K562 (cell line): ENCODE results near the gene TP53I3. TPM values are rescaled to one million over a fixed set of nuclear protein-coding genes. Genes with fewer than 3 reads are reported as not detected.

Experiments used
- AFF1 ChIP-seq, 2 experiments: fragments of 450-650 bp; IDR thresholded peaks; 2 replicates each; pipeline ENCODE4 v1.6.1; 2018; ENCODE audit warnings: mild to moderate bottlenecking in 2 of 2, low read depth in 1 of 2; ENCODE audit not compliant: partially characterized antibody in 2 of 2
- ARID3B ChIP-seq: fragments of 250-450 bp; sonication (Bioruptor Pico); IDR thresholded peaks from 2 replicates; pipeline ENCODE4 v1.4.0; 2020; ENCODE audit warnings: borderline replicate concordance
- CAMTA2 ChIP-seq: fragments of 250-450 bp; sonication (Bioruptor Pico); conservative IDR thresholded peaks from 2 replicates; pipeline ENCODE4 v1.5.1; 2022
- CBFA2T2 ChIP-seq: fragments of 450-650 bp; conservative IDR thresholded peaks from 2 replicates; pipeline ENCODE4 v1.6.1; 2017; ENCODE audit warnings: mild to moderate bottlenecking
- CHD1 ChIP-seq: fragments of 200-600 bp; sonication (generic); IDR thresholded peaks from one replicate; pipeline ENCODE4 v1.6.1; 2012; ENCODE audit warnings: mild to moderate bottlenecking, moderate library complexity, low read length, inconsistent platforms
- EWSR1 ChIP-seq: fragments of 450-650 bp; IDR thresholded peaks from 2 replicates; pipeline ENCODE4 v1.6.1; 2018; ENCODE audit warnings: borderline replicate concordance, mild to moderate bottlenecking, low read depth, moderate library complexity; ENCODE audit not compliant: partially characterized antibody
- LARP7 ChIP-seq: fragments of 450-650 bp; IDR thresholded peaks from 2 replicates; pipeline ENCODE4 v1.6.1; 2016
- NR3C1 ChIP-seq: sonication (generic); formaldehyde crosslinking; IDR thresholded peaks from 2 replicates; pipeline ENCODE4 v1.8.1; 2022; ENCODE audit warnings: missing genetic modification reagents
- NUFIP1 ChIP-seq: fragments of 450-650 bp; IDR thresholded peaks from 2 replicates; pipeline ENCODE4 v1.6.1; 2018; ENCODE audit not compliant: partially characterized antibody
- PCBP2 ChIP-seq: fragments of 200-400 bp; formaldehyde crosslinking; IDR thresholded peaks from 2 replicates; pipeline ENCODE4 v1.6.1; 2018; ENCODE audit warnings: low read length, low read depth, mild to moderate bottlenecking, moderate library complexity; ENCODE audit not compliant: poor library complexity, severe bottlenecking
- RHOXF2B ChIP-seq: fragments of 250-450 bp; sonication (Bioruptor Pico); conservative IDR thresholded peaks from 2 replicates; pipeline ENCODE4 v1.5.1; 2021
- SMARCC2 ChIP-seq: fragments of 450-650 bp; IDR thresholded peaks from 2 replicates; pipeline ENCODE4 v1.6.1; 2017; ENCODE audit warnings: antibody characterized with exemption, moderate library complexity, mild to moderate bottlenecking, low read depth
- SOX6 ChIP-seq: fragments of 450-650 bp; IDR thresholded peaks from 2 replicates; pipeline ENCODE4 v1.6.1; 2014; ENCODE audit warnings: mild to moderate bottlenecking
- ZBTB34 ChIP-seq: fragments of 250-450 bp; sonication (Bioruptor Pico); IDR thresholded peaks from 2 replicates; pipeline ENCODE4 v1.8.0; 2021; ENCODE audit warnings: mild to moderate bottlenecking, moderate library complexity
- ZFP1 ChIP-seq: fragments of 450-650 bp; formaldehyde crosslinking; IDR thresholded peaks from 2 replicates; pipeline ENCODE4 v1.4.0; 2020; ENCODE audit warnings: mild to moderate bottlenecking, mixed read lengths
- ZNF134 ChIP-seq: fragments of 250-450 bp; sonication (Bioruptor Pico); conservative IDR thresholded peaks from 2 replicates; pipeline ENCODE4 v1.4.0; 2020
- ZNF518B ChIP-seq: fragments of 250-450 bp; sonication (Bioruptor Pico); IDR thresholded peaks from 2 replicates; pipeline ENCODE4 v1.5.0; 2021; ENCODE audit warnings: mild to moderate bottlenecking, moderate library complexity
- ZNF586 ChIP-seq: fragments of 450-650 bp; formaldehyde crosslinking; conservative IDR thresholded peaks from 2 replicates; pipeline ENCODE4 v1.4.0; 2020; ENCODE audit warnings: mild to moderate bottlenecking, moderate library complexity
- polyA plus RNA-seq, 8 experiments: library from polyadenylated mRNA; depleted of rRNA in 4 of 8; stranded (reverse) in 5 of 8; unstranded in 3 of 8; fragments of >200 nt; fragmentation: Nextera tagmentation in 2 of 8; fragmentation: Illumina TruSeq in 1 of 8; extraction: Ambion mirVana in 2 of 8; extraction: Trizol in 1 of 8; gene quantifications; 2 replicates each; pipeline versions ENCODE4 v1.2.1 to v1.2.3, GENCODE V29; 2011 to 2014; ENCODE audit warnings: inconsistent platforms in 1 of 8, missing spikeins in 1 of 8
- total RNA-seq, 7 experiments: library from RNA; depleted of rRNA in 6 of 7; stranded (reverse); fragments of >200 nt in 6 of 7; fragmentation: Illumina TruSeq in 2 of 7; extraction: Trizol in 2 of 7; gene quantifications; 2 replicates each; pipeline versions ENCODE4 v1.2.1 to v1.2.3, GENCODE V29; 2011 to 2021; ENCODE audit warnings: low replicate concordance in 1 of 7

Gene TP53I3
- total and polyA plus RNA-seq, 9 of the 15 experiments (the other 6 are each of a cell fraction or from before 2014, with no cell fraction given) = 0.65 to 9.5 (median 5.6) TPM

GRCh38 chr2:24046930-24047702 is 37.5 kb downstream of the TP53I3 start, which contains the start of gene WDCP (continued):
- TF ChIP-seq AFF1 (IDR thresholded peaks at IDR 0.05; ENCODE audit: low read depth in 1 of 2, partially characterized antibody in 2 of 2) (peak; percentile 31 to 78), ZNF518B (no peak), ZFP1 (no peak), NR3C1 (CRISPR knock-in tag) (no peak), CBFA2T2 (no peak), SOX6 (no peak), CHD1 (no peak), NUFIP1 (no peak), ZBTB34 (CRISPR knock-in tag) (no peak), CAMTA2 (CRISPR knock-in tag) (no peak), ZNF586 (CRISPR knock-in tag) (no peak), SMARCC2 (no peak), ARID3B (CRISPR knock-in tag) (no peak), EWSR1 (no peak), RHOXF2B (CRISPR knock-in tag) (no peak), LARP7 (peak; percentile 88), ZNF134 (CRISPR knock-in tag) (no peak), PCBP2 (no peak)
